ENCODE data around the gene AGBL2. TPM values are rescaled to one million over a fixed set of nuclear protein-coding genes. Genes with fewer than 3 reads are reported as not detected.
"Not testable (repeated sequence)": the region's sequence is repeated elsewhere in the genome, so short reads cannot be mapped to it uniquely, and the experiment has no call there.

The AGBL2 gene
- total and polyA plus RNA-seq, 2 donors: 2.7 to 8.4 TPM

DNA sequence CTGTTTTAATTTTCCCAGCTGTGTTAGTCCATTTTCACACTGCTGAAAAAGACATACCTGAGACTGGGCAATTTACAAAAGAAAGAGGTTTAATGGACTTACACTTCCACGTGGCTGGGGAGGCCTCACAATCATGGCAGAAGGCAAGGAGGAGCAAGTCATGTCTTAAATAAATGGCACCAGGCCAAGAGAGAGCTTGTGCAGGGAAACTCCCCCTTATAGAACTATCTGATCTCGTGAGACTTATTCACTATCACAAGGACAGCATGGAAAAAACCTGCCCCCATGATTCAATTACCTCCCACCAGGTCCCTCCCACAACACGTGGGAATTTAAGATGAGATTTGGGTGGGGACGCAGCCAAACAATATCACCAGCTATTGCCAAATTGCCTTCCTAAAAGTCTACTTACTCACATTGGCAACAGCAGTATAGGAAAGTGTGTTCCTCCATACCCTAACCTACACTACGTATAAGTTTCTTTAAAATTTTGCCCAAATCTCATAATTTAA lies 7.8 kb downstream of the AGBL2 start:
- H3K27ac ChIP-seq (ENCODE audit: low read depth in 1 of 2, low read length in 1 of 2); H3K9me3 ChIP-seq (ENCODE audit: control insufficient read depth in 2 of 2, insufficient read depth in 1 of 2, low read length in 1 of 2); H3K27me3 ChIP-seq (ENCODE audit: control insufficient read depth in 2 of 2, insufficient read depth in 1 of 2, low read length in 1 of 2); H3K4me3 ChIP-seq (ENCODE audit: low read length in 2 of 2); DNase-seq (ENCODE audit: low read depth in 6 of 9, low spot score in 9 of 9); H3K4me1 ChIP-seq (ENCODE audit: control insufficient read depth in 2 of 2, insufficient read depth in 2 of 2, low read length in 2 of 2); H3K36me3 ChIP-seq (ENCODE audit: control insufficient read depth in 2 of 2, insufficient read depth in 2 of 2, low read length in 1 of 2): not testable (repeated sequence)
- WGBS: 95% methylated on average over 5 of the region's 5 CpGs

- Histone ChIP-seq H3K9me3 (ENCODE audit: control insufficient read depth in 2 of 2, insufficient read depth in 1 of 2, low read length in 1 of 2) (no peaks in the 10 kb centered on the region), H3K4me3 (ENCODE audit: low read length in 2 of 2) (no peak overlapping the region), H3K27ac (ENCODE audit: low read depth in 1 of 2, low read length in 1 of 2) (no peak overlapping the region), H3K27me3 (ENCODE audit: control insufficient read depth in 2 of 2, insufficient read depth in 1 of 2, low read length in 1 of 2) (no peaks in the 10 kb centered on the region), H3K36me3 (ENCODE audit: control insufficient read depth in 2 of 2, insufficient read depth in 2 of 2, low read length in 1 of 2) (no peaks in the 10 kb centered on the region), H3K4me1 (ENCODE audit: control insufficient read depth in 2 of 2, insufficient read depth in 2 of 2, low read length in 2 of 2) (no peaks in the 10 kb centered on the region)
- no peak for DNase-seq (ENCODE audit: low read depth in 6 of 9, low spot score in 9 of 9)
- WGBS: 49% methylated on average over 1 of the region's 1 CpG
Measured at GRCh38 chr11:47705721-47706120, 9.4 kb downstream of the AGBL2 start.

DNA sequence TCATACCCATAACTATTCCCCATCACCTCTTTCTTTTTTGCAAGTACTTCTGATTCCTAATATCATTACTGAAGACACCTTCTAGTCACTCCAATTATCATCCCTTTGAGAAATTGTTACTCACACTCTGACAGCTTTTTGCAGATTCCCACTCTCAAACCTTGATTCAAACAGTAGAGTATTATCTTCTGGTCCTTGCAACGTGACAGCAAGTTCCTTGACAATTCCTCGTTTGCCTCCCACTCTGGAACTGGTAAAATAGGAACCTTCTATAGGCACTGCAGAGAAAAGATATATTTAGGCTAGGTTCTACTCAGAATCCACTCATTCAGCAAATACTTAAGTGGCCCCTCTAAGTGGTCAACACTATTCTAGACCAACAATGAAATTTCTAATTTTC lies 23.2 kb downstream of the AGBL2 start:
- Histone ChIP-seq H3K27me3 (ENCODE audit: control insufficient read depth in 2 of 2, insufficient read depth in 1 of 2, low read length in 1 of 2) (no peaks in the 10 kb centered on the region), H3K9me3 (ENCODE audit: control insufficient read depth in 2 of 2, insufficient read depth in 1 of 2, low read length in 1 of 2) (no peaks in the 10 kb centered on the region), H3K4me1 (ENCODE audit: control insufficient read depth in 2 of 2, insufficient read depth in 2 of 2, low read length in 2 of 2) (no peaks in the 10 kb centered on the region), H3K4me3 (ENCODE audit: low read length in 2 of 2) (no peak overlapping the region), H3K36me3 (ENCODE audit: control insufficient read depth in 2 of 2, insufficient read depth in 2 of 2, low read length in 1 of 2) (no peaks in the 10 kb centered on the region), H3K27ac (ENCODE audit: low read depth in 1 of 2, low read length in 1 of 2) (no peak overlapping the region)
- no peak for DNase-seq (ENCODE audit: low read depth in 6 of 9, low spot score in 9 of 9)
- 86% methylated on average over 2 of the region's 2 CpGs for WGBS

DNA sequence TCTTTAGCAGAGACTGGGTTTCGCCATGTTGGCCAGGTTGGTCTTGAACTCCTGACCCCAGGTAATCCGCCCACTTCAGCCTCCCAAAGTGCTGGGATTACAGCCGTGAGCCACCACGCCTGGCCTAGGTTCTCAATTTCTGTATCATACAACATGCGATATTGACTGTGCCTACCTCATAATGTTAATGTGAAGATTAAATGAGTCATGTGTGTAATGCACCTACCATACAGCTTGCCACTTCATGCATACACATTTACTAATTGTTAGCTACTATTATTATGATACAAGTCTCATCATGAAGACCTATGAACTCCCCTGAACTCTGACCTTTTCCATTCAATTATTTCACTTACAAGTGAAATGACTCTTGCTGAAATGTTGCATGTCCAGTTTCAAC lies 25.7 kb downstream of the AGBL2 start:
- 97% methylated on average over 5 of the region's 5 CpGs for WGBS
- Histone ChIP-seq H3K9me3 (ENCODE audit: control insufficient read depth in 2 of 2, insufficient read depth in 1 of 2, low read length in 1 of 2) (no peaks in the 10 kb centered on the region), H3K4me1 (ENCODE audit: control insufficient read depth in 2 of 2, insufficient read depth in 2 of 2, low read length in 2 of 2) (no peaks in the 10 kb centered on the region), H3K4me3 (ENCODE audit: low read length in 2 of 2) (no peak overlapping the region), H3K27me3 (ENCODE audit: control insufficient read depth in 2 of 2, insufficient read depth in 1 of 2, low read length in 1 of 2) (no peaks in the 10 kb centered on the region), H3K27ac (ENCODE audit: low read depth in 1 of 2, low read length in 1 of 2) (no peak overlapping the region), H3K36me3 (ENCODE audit: control insufficient read depth in 2 of 2, insufficient read depth in 2 of 2, low read length in 1 of 2) (no peaks in the 10 kb centered on the region)
- DNase-seq (ENCODE audit: low read depth in 6 of 9, low spot score in 9 of 9): no peak

DNA sequence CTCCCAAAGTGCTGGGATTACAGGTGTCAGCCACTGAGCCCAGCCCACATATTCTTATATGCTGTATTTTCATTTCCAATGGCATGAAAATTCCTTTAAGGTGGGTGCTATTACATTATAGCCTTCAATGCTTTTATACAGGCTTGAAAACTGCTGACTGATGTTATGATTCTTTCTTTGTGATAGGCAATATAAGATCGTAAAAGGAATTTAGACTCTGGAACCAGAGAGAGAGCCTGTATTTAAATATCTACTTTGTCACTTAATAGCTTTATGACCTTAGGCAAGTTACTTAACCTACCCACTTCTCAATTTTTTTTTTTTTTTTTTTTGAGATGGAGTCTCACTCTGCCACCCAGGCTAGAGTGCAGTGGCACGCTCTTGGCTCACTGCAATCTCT lies 26.2 kb downstream of the AGBL2 start:
- H3K36me3 ChIP-seq (ENCODE audit: control insufficient read depth in 2 of 2, insufficient read depth in 2 of 2, low read length in 1 of 2): no peaks in the 10 kb centered on the region
- DNase-seq (ENCODE audit: low read depth in 6 of 9, low spot score in 9 of 9): no peak

DNA sequence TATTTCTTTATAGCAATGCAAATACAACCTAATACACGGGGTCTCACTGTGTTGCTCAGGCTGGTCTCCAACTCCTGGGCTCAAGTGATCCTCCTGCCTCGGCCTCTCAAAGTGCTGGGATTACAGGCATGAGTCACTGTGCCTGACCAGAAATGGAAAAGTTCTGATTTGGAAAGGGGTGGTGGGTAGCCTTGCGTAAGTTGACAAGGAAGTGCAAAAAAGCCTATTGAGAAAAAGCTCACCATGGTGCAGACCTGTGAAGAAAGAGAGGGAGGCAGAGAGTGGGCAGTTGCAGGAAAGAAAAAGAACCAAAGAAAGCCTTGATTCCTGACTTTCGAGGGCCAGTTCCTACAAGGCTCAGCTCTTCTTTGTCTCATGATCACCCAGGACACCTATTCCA lies 27.1 kb downstream of the AGBL2 start:
- no peaks in the 10 kb centered on the region for H3K36me3 ChIP-seq (ENCODE audit: control insufficient read depth in 2 of 2, insufficient read depth in 2 of 2, low read length in 1 of 2)
- no peak overlapping the region for H3K27ac ChIP-seq (ENCODE audit: low read depth in 1 of 2, low read length in 1 of 2)
- no peak for DNase-seq (ENCODE audit: low read depth in 6 of 9, low spot score in 9 of 9)
- no peaks in the 10 kb centered on the region for H3K9me3 ChIP-seq (ENCODE audit: control insufficient read depth in 2 of 2, insufficient read depth in 1 of 2, low read length in 1 of 2)
- H3K4me1 ChIP-seq (ENCODE audit: control insufficient read depth in 2 of 2, insufficient read depth in 2 of 2, low read length in 2 of 2): no peaks in the 10 kb centered on the region
- H3K4me3 ChIP-seq (ENCODE audit: low read length in 2 of 2): no peak overlapping the region
- over 99% methylated on average over 4 of the region's 4 CpGs for WGBS
- H3K27me3 ChIP-seq (ENCODE audit: control insufficient read depth in 2 of 2, insufficient read depth in 1 of 2, low read length in 1 of 2): no peaks in the 10 kb centered on the region

More for the DNA sequence above, 26.2 kb downstream of the AGBL2 start:
- H3K27ac ChIP-seq (ENCODE audit: low read depth in 1 of 2, low read length in 1 of 2): no peak overlapping the region
- no peaks in the 10 kb centered on the region for H3K27me3 ChIP-seq (ENCODE audit: control insufficient read depth in 2 of 2, insufficient read depth in 1 of 2, low read length in 1 of 2)
- WGBS: 98% methylated on average over 2 of the region's 2 CpGs
- no peak overlapping the region for H3K4me3 ChIP-seq (ENCODE audit: low read length in 2 of 2)
- no peaks in the 10 kb centered on the region for H3K9me3 ChIP-seq (ENCODE audit: control insufficient read depth in 2 of 2, insufficient read depth in 1 of 2, low read length in 1 of 2)
- no peaks in the 10 kb centered on the region for H3K4me1 ChIP-seq (ENCODE audit: control insufficient read depth in 2 of 2, insufficient read depth in 2 of 2, low read length in 2 of 2)

DNA sequence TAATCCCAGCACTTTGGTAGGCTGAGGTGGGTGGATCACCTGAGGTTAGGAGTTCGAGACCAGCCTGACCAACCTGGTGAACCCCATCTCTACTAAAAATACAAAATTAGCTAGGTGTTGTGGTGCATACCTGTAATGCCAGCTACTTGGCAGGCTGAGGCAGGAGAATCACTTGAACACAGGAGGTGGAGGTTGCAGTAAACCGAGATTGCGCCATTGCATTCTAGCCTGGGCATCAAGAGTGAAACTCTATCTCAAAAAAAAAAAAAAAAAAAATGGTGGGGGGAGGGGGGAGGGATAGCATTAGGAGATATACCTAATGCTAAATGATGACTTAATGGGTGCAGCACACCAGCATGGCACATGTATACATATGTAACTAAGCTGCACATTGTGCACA lies 28.5 kb downstream of the AGBL2 start:
- DNase-seq (ENCODE audit: low read depth in 6 of 9, low spot score in 9 of 9); H3K4me3 ChIP-seq (ENCODE audit: low read length in 2 of 2); H3K4me1 ChIP-seq (ENCODE audit: control insufficient read depth in 2 of 2, insufficient read depth in 2 of 2, low read length in 2 of 2); H3K36me3 ChIP-seq (ENCODE audit: control insufficient read depth in 2 of 2, insufficient read depth in 2 of 2, low read length in 1 of 2); H3K27me3 ChIP-seq (ENCODE audit: control insufficient read depth in 2 of 2, insufficient read depth in 1 of 2, low read length in 1 of 2); H3K27ac ChIP-seq (ENCODE audit: low read depth in 1 of 2, low read length in 1 of 2); H3K9me3 ChIP-seq (ENCODE audit: control insufficient read depth in 2 of 2, insufficient read depth in 1 of 2, low read length in 1 of 2): not testable (repeated sequence)
- over 99% methylated on average over 3 of the region's 3 CpGs for WGBS

GRCh38 chr11:47686151-47686550 lies 29.0 kb downstream of the AGBL2 start:
- no peaks in the 10 kb centered on the region for H3K27me3 ChIP-seq (ENCODE audit: control insufficient read depth in 2 of 2, insufficient read depth in 1 of 2, low read length in 1 of 2)
- H3K27ac ChIP-seq (ENCODE audit: low read depth in 1 of 2, low read length in 1 of 2): no peak overlapping the region
- no peak overlapping the region for H3K4me3 ChIP-seq (ENCODE audit: low read length in 2 of 2)
- no peaks in the 10 kb centered on the region for H3K9me3 ChIP-seq (ENCODE audit: control insufficient read depth in 2 of 2, insufficient read depth in 1 of 2, low read length in 1 of 2)
- no peak for DNase-seq (ENCODE audit: low read depth in 6 of 9, low spot score in 9 of 9)
- H3K4me1 ChIP-seq (ENCODE audit: control insufficient read depth in 2 of 2, insufficient read depth in 2 of 2, low read length in 2 of 2): no peaks in the 10 kb centered on the region
- H3K36me3 ChIP-seq (ENCODE audit: control insufficient read depth in 2 of 2, insufficient read depth in 2 of 2, low read length in 1 of 2): no peaks in the 10 kb centered on the region
- WGBS: 100% methylated on average over 1 of the region's 1 CpG

GRCh38 chr11:47675851-47676250 lies 39.3 kb downstream of the AGBL2 start:
- WGBS: 94% methylated on average over 2 of the region's 2 CpGs
- no peaks in the 10 kb centered on the region for H3K27me3 ChIP-seq (ENCODE audit: control insufficient read depth in 2 of 2, insufficient read depth in 1 of 2, low read length in 1 of 2)
- H3K27ac ChIP-seq (ENCODE audit: low read depth in 1 of 2, low read length in 1 of 2): no peak overlapping the region
- no peak for DNase-seq (ENCODE audit: low read depth in 6 of 9, low spot score in 9 of 9)
- no peaks in the 10 kb centered on the region for H3K36me3 ChIP-seq (ENCODE audit: control insufficient read depth in 2 of 2, insufficient read depth in 2 of 2, low read length in 1 of 2)
- no peak overlapping the region for H3K4me3 ChIP-seq (ENCODE audit: low read length in 2 of 2)
- no peaks in the 10 kb centered on the region for H3K9me3 ChIP-seq (ENCODE audit: control insufficient read depth in 2 of 2, insufficient read depth in 1 of 2, low read length in 1 of 2)
- H3K4me1 ChIP-seq (ENCODE audit: control insufficient read depth in 2 of 2, insufficient read depth in 2 of 2, low read length in 2 of 2): no peaks in the 10 kb centered on the region

DNA sequence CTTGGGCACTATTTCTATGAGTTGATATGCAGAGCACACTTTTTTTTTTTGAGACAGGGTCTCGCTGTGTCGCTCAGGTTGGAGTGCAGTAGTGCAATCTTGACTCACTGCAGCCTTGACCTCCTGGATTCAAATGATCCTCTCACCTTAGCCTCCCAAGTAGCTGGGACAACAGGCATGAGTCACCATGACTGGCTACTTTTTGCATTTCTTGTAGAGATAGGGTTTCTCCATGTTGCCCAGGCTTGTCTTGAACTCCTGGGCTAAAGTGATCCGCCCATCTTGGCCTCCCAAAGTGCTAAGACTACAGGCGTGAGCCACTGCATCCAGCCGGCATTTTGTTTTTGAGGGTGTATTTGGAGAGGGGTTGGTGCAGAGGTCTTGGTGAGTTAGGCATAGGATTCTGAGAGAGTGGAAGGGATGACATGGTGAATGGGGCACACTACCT lies 42.9 kb downstream of the AGBL2 start:
- Histone ChIP-seq H3K36me3 (ENCODE audit: control insufficient read depth in 2 of 2, insufficient read depth in 2 of 2, low read length in 1 of 2) (no peaks in the 10 kb centered on the region), H3K27ac (ENCODE audit: low read depth in 1 of 2, low read length in 1 of 2) (no peak overlapping the region), H3K4me3 (ENCODE audit: low read length in 2 of 2) (no peak overlapping the region), H3K9me3 (ENCODE audit: control insufficient read depth in 2 of 2, insufficient read depth in 1 of 2, low read length in 1 of 2) (no peaks in the 10 kb centered on the region), H3K4me1 (ENCODE audit: control insufficient read depth in 2 of 2, insufficient read depth in 2 of 2, low read length in 2 of 2) (no peaks in the 10 kb centered on the region), H3K27me3 (ENCODE audit: control insufficient read depth in 2 of 2, insufficient read depth in 1 of 2, low read length in 1 of 2) (no peaks in the 10 kb centered on the region)
- 97% methylated on average over 5 of the region's 5 CpGs for WGBS
- no peak for DNase-seq (ENCODE audit: low read depth in 6 of 9, low spot score in 9 of 9)
